Stomach (tissue), 9 donors: Measurements from ENCODE around the gene TMEM217. TPM values are rescaled to one million over a fixed set of nuclear protein-coding genes. Genes with fewer than 3 reads are reported as not detected.

Experiments
- DNase-seq, 2 donors: peaks; one replicate each; pipeline versions ENCODE4 v3.0.0 to v3.0.0-alpha.2; 2013 to 2019
- H3K27ac ChIP-seq, 5 donors: fragments of 200-600 bp in 4 of 5; sonication (generic) in 4 of 5; one replicate each; pipeline ENCODE4 v1.5.1; 2013 to 2019; ENCODE audit warnings: mild to moderate bottlenecking in 1 of 5, moderate library complexity in 1 of 5
- H3K27me3 ChIP-seq, 3 donors: fragments of 200-600 bp; sonication (generic); one replicate each; pipeline ENCODE4 v1.5.1; 2017 to 2019; ENCODE audit warnings: mixed run types in 1 of 3
- H3K36me3 ChIP-seq, 4 donors: fragments of 200-600 bp; sonication (generic); 1 replicate in 3 of 4; 2 replicates in 1 of 4; pipeline ENCODE4 v1.5.1; 2016 to 2019
- H3K4me1 ChIP-seq, 4 donors: fragments of 200-600 bp; sonication (generic); one replicate each; pipeline ENCODE4 v1.5.1; 2016 to 2019
- H3K4me3 ChIP-seq, 4 donors: fragments of 200-600 bp; sonication (generic) in 3 of 4; one replicate each; pipeline ENCODE4 v1.5.1; 2016 to 2019; ENCODE audit warnings: mild to moderate bottlenecking in 1 of 4
- H3K9me3 ChIP-seq, 4 donors: fragments of 200-600 bp; sonication (generic); one replicate each; pipeline ENCODE4 v1.5.1; 2016 to 2019
- CTCF ChIP-seq, 7 experiments: fragments of 450-650 bp in 4 of 7; fragments of 200-600 bp in 3 of 7; sonication (generic) in 3 of 7; IDR thresholded peaks; one replicate each; pipeline ENCODE4 v1.5.1; 2016 to 2019; ENCODE audit warnings: antibody characterized with exemption in 7 of 7, control low read depth in 2 of 7, mild to moderate bottlenecking in 1 of 7
- EP300 ChIP-seq: sonication (generic); formaldehyde crosslinking; IDR thresholded peaks from one replicate; pipeline ENCODE4 v1.6.1; 2017; ENCODE audit warnings: antibody characterized with exemption
- POLR2A ChIP-seq, 4 donors: fragments of 450-650 bp; IDR thresholded peaks; one replicate each; pipeline ENCODE4 v1.6.1; 2016; ENCODE audit warnings: antibody characterized with exemption in 4 of 4, control low read depth in 2 of 4, mild to moderate bottlenecking in 1 of 4, moderate library complexity in 1 of 4
- POLR2AphosphoS5 ChIP-seq, 3 donors: sonication (generic); formaldehyde crosslinking; IDR thresholded peaks; one replicate each; pipeline ENCODE4 v1.6.1; 2016; ENCODE audit warnings: antibody characterized with exemption in 3 of 3
- WGBS, 5 donors: extraction: QIAGEN DNeasy Blood & Tissue Kit in 3 of 5; methylation state at CpG; one replicate each; pipeline versions ENCODE4 v1.1.5 to v1.1.7; 2013 to 2018; 5-methylcytosine and 5-hydroxymethylcytosine counted together
- intact Hi-C: fragments of 100-400 bp; cut with DNase I; formaldehyde crosslinking; loops from one replicate; pipeline ENCODE4 v1.15.1; 2023; ENCODE audit warnings: low total_unique reads
- polyA plus RNA-seq, 3 donors: library from polyadenylated mRNA; stranded (reverse); fragments of 200-250 nt; gene quantifications; one replicate each; pipeline ENCODE4 v1.2.3, GENCODE V29; 2013
- total RNA-seq, 5 donors: library from RNA; depleted of rRNA; stranded (reverse); fragments of >200 nt; gene quantifications; one replicate each; pipeline versions ENCODE4 v1.1.0 to v1.2.3, GENCODE V29; 2014 to 2016
- donor health status: healthy with polysubstance abuse.
- donor health status: Bipolar disorder and iron deficiency.
- donor health status: healthy.

The TMEM217 gene
- total and polyA plus RNA-seq, 8 donors = 0.60 to 1.2 (median 0.87) TPM; not detected in 5

GRCh38 chr6:37171201-37171969, 86.6 kb downstream of the TMEM217 start:
- 0 to 2% (median 1%) methylated on average over 22 to 45 of the region's 45 CpGs for WGBS, 5 donors
- Histone ChIP-seq H3K27me3 (no peaks in the 10 kb centered on the region), H3K4me3 (peak overlapping the region; percentile 83 to 96 (median 92)), H3K4me1 (peaks cover 14 to 56% (median 45%) of the 10 kb centered on the region in 4 donors), H3K27ac (peak overlapping the region; percentile 94 to 99 (median 96)), H3K9me3 (no peaks in the 10 kb centered on the region), H3K36me3 (peaks cover 31 to 40% (median 38%) of the 10 kb centered on the region in 4 donors)
- peak; percentile 51 to 70 for DNase-seq
- TF ChIP-seq CTCF (IDR thresholded peaks at IDR 0.05) (no peak), POLR2AphosphoS5 (IDR thresholded peaks at IDR 0.05) (peak in 1 of 3 donors; percentile 17)
- intact Hi-C loops = no loop called here

GRCh38 chr6:37170273-37171200, 87.4 kb downstream of the TMEM217 start:
- H3K4me3 ChIP-seq = peak overlapping the region; percentile 83 to 96 (median 92)
- H3K36me3 ChIP-seq = peaks cover 31 to 33% (median 32%) of the 10 kb centered on the region in 4 donors
- intact Hi-C loops = no loop called here
- DNase-seq = peak; percentile 50 to 86
- no peaks in the 10 kb centered on the region for H3K9me3 ChIP-seq
- peak overlapping the region; percentile 94 to 99 (median 96) for H3K27ac ChIP-seq
- TF ChIP-seq EP300 (no peak), POLR2AphosphoS5 (IDR thresholded peaks at IDR 0.05) (no peak), CTCF (IDR thresholded peaks at IDR 0.05) (peak in 2 of 7 experiments; percentile 7 to 28), POLR2A (IDR thresholded peaks at IDR 0.05) (no peak)
- WGBS, 5 donors = 0 to 1% (median 0%) methylated on average over 23 to 92 of the region's 92 CpGs
- H3K27me3 ChIP-seq = no peaks in the 10 kb centered on the region
- H3K4me1 ChIP-seq = peaks cover 14 to 48% (median 45%) of the 10 kb centered on the region in 4 donors

GRCh38 chr6:37169496-37170272, 88.3 kb downstream of the TMEM217 start, which contains the start of gene PIM1:
PIM1 (plus strand) TSS chr6:37170152; CDS start chr6:37170576, 424 bp downstream.
- intact Hi-C loops = no loop called here
- Histone ChIP-seq H3K4me3 (peak within 1 kb of the TSS; percentile 83 to 96 (median 92)), H3K36me3 (peaks cover 22 to 25% (median 24%) of the 10 kb centered on the region in 4 donors), H3K27ac (peak within 1 kb of the TSS; percentile 94 to 99 (median 96)), H3K4me1 (peaks cover 14 to 45% (median 37%) of the 10 kb centered on the region in 4 donors), H3K9me3 (no peaks in the 10 kb centered on the region), H3K27me3 (no peaks in the 10 kb centered on the region)
- no peak for TF ChIP-seq EP300
- TF ChIP-seq POLR2A (IDR thresholded peaks at IDR 0.05) = peak in 2 of 4 donors; percentile 35 to 63
- peak; percentile 91 to 96 (median 95) for TF ChIP-seq POLR2AphosphoS5 (IDR thresholded peaks at IDR 0.05)
- peak in 1 of 7 experiments; percentile 6 for TF ChIP-seq CTCF (IDR thresholded peaks at IDR 0.05)
- 0 to 1% (median 1%) methylated on average over 18 to 90 of the region's 90 CpGs for WGBS, 5 donors
- DNase-seq = peak; percentile 99 to 100
